Coronary artery (tissue), 2 donors: Measurements from ENCODE around the gene CTTNBP2.

Experiments
- DNase-seq: peaks from one replicate; pipeline ENCODE4 v3.0.0-alpha.2; 2017; ENCODE audit warnings: low spot score
- H3K27ac ChIP-seq, 2 donors: fragments of 200-600 bp; sonication (generic); one replicate each; pipeline ENCODE4 v1.5.1; 2016 to 2019
- H3K4me3 ChIP-seq: fragments of 200-600 bp; sonication (generic); 2 replicates; pipeline ENCODE4 v1.5.1; 2016; ENCODE audit warnings: mild to moderate bottlenecking, moderate library complexity
- CTCF ChIP-seq: fragments of 200-600 bp; sonication (generic); IDR thresholded peaks from one replicate; pipeline ENCODE4 v1.5.1; 2019; ENCODE audit warnings: antibody characterized with exemption

CTTNBP2 gene

GRCh38 chr7:117901089-117901797 lies 28.0 kb upstream of the CTTNBP2 start:
- Histone ChIP-seq H3K4me3 (no peak overlapping the region), H3K27ac (no peak overlapping the region)
- TF ChIP-seq CTCF, result no peak
- DNase-seq, result peak; percentile 26

GRCh38 chr7:117896339-117896738 lies 23.1 kb upstream of the CTTNBP2 start:
- Histone ChIP-seq H3K4me3 (no peak overlapping the region), H3K27ac (no peak overlapping the region)
- no peak for DNase-seq
- no peak for TF ChIP-seq CTCF

- Histone ChIP-seq H3K27ac (no peak overlapping the region), H3K4me3 (no peak overlapping the region)
- no peak for TF ChIP-seq CTCF
- no peak for DNase-seq
Observed at GRCh38 chr7:117895276-117895675, 22.0 kb upstream of the CTTNBP2 start.

- no peak overlapping the region for H3K4me3 ChIP-seq
- TF ChIP-seq CTCF, result no peak
- no peak overlapping the region for H3K27ac ChIP-seq
- DNase-seq, result no peak
Observed at GRCh38 chr7:117894037-117894436, 20.8 kb upstream of the CTTNBP2 start.

GRCh38 chr7:117892821-117893220 lies 19.6 kb upstream of the CTTNBP2 start:
- no peak for DNase-seq
- no peak overlapping the region for H3K4me3 ChIP-seq
- TF ChIP-seq CTCF, result no peak
- no peak overlapping the region for H3K27ac ChIP-seq

- DNase-seq, result no peak
- no peak for TF ChIP-seq CTCF
- H3K4me3 ChIP-seq, result no peak overlapping the region
- H3K27ac ChIP-seq, result no peak overlapping the region
Observed at GRCh38 chr7:117889611-117890010, 16.4 kb upstream of the CTTNBP2 start.

GRCh38 chr7:117888627-117889026 lies 15.4 kb upstream of the CTTNBP2 start:
- H3K27ac ChIP-seq, result no peak overlapping the region
- DNase-seq, result no peak
- TF ChIP-seq CTCF, result no peak
- H3K4me3 ChIP-seq, result no peak overlapping the region
